Measurements from ENCODE around the gene RASA1. TPM values are rescaled to one million over a fixed set of nuclear protein-coding genes. Genes with fewer than 3 reads are reported as not detected.

Gene RASA1
- total RNA-seq, 1 donor = 12.0 TPM

DNA sequence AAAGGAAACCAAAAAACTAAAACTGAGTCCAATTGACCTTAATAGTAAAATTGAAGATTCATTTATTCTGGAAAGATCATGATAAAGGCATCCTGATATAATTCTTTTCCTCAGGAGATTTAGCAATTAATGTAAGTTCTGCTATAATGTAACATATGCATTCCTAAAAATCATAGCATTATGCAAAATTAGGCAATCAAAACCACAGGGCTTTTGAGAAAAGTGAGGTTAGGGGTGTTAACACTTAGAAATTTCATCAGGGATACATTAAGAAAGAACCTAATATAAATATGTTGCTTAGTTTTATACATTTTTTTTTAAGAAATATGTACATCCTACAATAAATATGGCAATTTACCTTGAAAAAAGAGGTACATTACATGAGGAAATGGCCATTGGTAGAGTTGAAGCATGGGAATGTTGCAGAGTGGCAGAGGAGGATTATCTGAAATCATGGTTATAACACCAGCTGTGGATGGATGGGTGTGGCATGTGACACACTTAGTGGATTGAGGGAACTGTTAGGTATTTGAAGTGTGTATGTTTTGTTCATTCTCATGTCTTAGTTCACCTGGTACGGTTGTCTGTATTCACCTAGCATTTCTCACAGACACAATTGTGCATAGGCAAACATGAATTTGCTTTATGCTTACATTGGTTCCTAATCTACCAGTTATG, 94.0 kb downstream of the RASA1 start:
- no peaks in the 10 kb centered on the region for H3K27me3 ChIP-seq (ENCODE audit: insufficient read depth, low read length)
- peaks cover 4% of the 10 kb centered on the region for H3K4me1 ChIP-seq (ENCODE audit: insufficient read depth, low read length)
- no peaks in the 10 kb centered on the region for H3K9me3 ChIP-seq (ENCODE audit: low read depth, low read length)
- no peak overlapping the region for H3K4me3 ChIP-seq (ENCODE audit: low read length)

GRCh38 chr5:87367243-87367642, 99.6 kb downstream of the RASA1 start:
- H3K4me3 ChIP-seq (ENCODE audit: low read length) = no peak overlapping the region

DNA sequence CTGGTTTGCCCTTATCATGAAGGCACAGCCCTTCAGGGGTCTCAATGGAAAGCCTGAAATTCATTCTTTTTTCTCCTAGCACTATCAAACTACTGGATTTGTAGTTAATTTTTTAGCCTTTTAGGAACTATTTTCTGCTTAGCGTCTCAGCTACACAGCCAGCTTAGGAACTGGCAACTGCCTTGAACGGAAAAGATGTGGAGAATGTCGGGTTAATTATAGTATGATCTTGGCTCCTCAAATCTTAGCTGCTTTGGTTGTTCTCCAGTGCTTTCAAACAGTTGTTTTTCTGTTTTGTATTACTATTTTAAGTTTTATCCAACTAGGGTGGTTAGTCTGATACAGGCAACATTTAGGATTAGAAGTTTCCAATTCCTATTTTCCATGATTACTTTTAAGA, 100.9 kb downstream of the RASA1 start:
- H3K4me1 ChIP-seq (ENCODE audit: insufficient read depth, low read length) = no peaks in the 10 kb centered on the region
- H3K27me3 ChIP-seq (ENCODE audit: insufficient read depth, low read length) = no peaks in the 10 kb centered on the region
- no peaks in the 10 kb centered on the region for H3K9me3 ChIP-seq (ENCODE audit: low read depth, low read length)
- H3K4me3 ChIP-seq (ENCODE audit: low read length) = no peak overlapping the region

More at GRCh38 chr5:87367243-87367642, 99.6 kb downstream of the RASA1 start:
- no peaks in the 10 kb centered on the region for H3K4me1 ChIP-seq (ENCODE audit: insufficient read depth, low read length)
- H3K27me3 ChIP-seq (ENCODE audit: insufficient read depth, low read length) = no peaks in the 10 kb centered on the region
- no peaks in the 10 kb centered on the region for H3K9me3 ChIP-seq (ENCODE audit: low read depth, low read length)

- no peaks in the 10 kb centered on the region for H3K27me3 ChIP-seq (ENCODE audit: insufficient read depth, low read length)
- H3K4me1 ChIP-seq (ENCODE audit: insufficient read depth, low read length) = no peaks in the 10 kb centered on the region
- no peaks in the 10 kb centered on the region for H3K9me3 ChIP-seq (ENCODE audit: low read depth, low read length)
- H3K4me3 ChIP-seq (ENCODE audit: low read length) = no peak overlapping the region
Observed at GRCh38 chr5:87369431-87369830, 101.7 kb downstream of the RASA1 start.

DNA sequence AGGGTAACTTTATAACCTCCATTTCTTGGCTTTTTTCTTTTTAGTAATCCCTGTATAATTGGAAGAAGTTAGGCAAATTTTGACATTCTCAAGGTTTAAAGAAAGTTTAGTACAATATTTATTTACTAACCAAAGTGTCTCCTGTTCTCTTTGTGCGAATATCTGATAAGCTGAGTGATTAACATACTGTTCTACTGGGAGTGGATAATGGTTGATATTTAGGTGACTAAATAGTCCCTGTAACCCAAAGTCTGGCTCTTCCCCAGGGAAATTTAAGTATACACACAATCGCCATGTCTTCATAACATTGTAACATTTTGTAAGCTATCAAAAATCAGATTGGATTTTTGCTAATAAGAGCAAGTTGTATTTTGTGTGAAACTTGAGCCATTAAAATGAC, 105.0 kb downstream of the RASA1 start:
- Histone ChIP-seq H3K27me3 (ENCODE audit: insufficient read depth, low read length) (no peaks in the 10 kb centered on the region), H3K4me3 (ENCODE audit: low read length) (no peak overlapping the region), H3K4me1 (ENCODE audit: insufficient read depth, low read length) (no peaks in the 10 kb centered on the region), H3K9me3 (ENCODE audit: low read depth, low read length) (no peaks in the 10 kb centered on the region)

DNA sequence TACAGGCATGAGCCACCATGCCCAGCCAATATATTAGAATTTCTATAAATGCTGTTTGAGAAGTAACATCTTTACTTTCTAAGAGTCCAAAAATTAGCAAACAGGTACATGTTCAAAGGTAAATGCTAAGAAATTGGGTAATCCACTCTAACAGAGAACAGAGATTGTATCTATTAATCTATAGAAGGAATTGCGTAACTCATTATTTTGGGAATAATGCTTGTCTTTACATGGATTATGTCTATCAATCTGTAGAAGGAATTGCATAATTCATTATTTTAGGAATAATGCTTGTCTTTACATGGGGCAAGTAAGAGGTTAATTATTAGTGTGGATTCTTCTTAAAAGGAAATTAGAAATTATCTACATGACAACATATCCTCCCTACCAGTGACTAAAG, 114.5 kb downstream of the RASA1 start:
- Histone ChIP-seq H3K9me3 (ENCODE audit: low read depth, low read length) (no peaks in the 10 kb centered on the region), H3K27me3 (ENCODE audit: insufficient read depth, low read length) (no peaks in the 10 kb centered on the region), H3K4me1 (ENCODE audit: insufficient read depth, low read length) (no peaks in the 10 kb centered on the region), H3K4me3 (ENCODE audit: low read length) (no peak overlapping the region)

DNA sequence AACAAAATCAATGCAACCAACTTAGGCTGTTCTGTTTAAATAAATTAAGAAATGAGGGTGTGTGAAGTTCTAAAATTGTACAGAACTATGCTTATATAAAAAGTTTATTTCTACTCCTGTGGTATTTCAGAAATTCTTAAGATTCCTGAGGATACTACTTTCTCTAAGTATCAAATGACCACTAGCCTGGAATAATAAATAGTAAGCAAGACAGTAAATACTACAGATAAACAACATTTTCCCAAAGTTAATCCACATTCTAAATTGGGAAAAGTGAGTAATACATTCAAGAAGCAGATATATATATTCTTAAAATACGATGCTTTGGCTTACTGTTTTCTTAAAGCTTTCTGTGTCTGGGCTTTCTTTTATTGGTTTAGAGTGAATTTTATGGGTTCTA, 115.5 kb downstream of the RASA1 start:
- Histone ChIP-seq H3K4me3 (ENCODE audit: low read length) (no peak overlapping the region), H3K27me3 (ENCODE audit: insufficient read depth, low read length) (no peaks in the 10 kb centered on the region), H3K4me1 (ENCODE audit: insufficient read depth, low read length) (no peaks in the 10 kb centered on the region), H3K9me3 (ENCODE audit: low read depth, low read length) (no peaks in the 10 kb centered on the region)

DNA sequence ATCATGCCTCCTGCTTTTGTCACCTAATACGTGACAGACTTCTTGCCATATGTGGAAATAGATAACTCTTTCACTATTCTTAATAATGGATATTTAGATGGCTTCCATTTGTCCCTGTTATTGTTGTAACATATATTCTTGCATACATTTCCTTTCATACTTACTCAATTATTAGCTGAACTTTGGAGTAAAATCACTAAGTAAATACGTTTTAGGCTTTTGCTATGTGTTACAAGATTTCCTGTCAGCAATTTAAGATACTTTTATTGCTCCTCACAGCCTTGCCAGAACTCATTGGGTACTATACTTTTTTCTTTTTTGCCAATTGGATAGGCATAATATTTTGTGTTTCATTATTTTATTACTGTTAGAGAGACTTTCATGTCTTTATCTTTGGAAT, 118.1 kb downstream of the RASA1 start:
- H3K4me3 ChIP-seq (ENCODE audit: low read length) = no peak overlapping the region
- H3K9me3 ChIP-seq (ENCODE audit: low read depth, low read length) = no peaks in the 10 kb centered on the region
- H3K27me3 ChIP-seq (ENCODE audit: insufficient read depth, low read length) = no peaks in the 10 kb centered on the region
- H3K4me1 ChIP-seq (ENCODE audit: insufficient read depth, low read length) = no peaks in the 10 kb centered on the region

DNA sequence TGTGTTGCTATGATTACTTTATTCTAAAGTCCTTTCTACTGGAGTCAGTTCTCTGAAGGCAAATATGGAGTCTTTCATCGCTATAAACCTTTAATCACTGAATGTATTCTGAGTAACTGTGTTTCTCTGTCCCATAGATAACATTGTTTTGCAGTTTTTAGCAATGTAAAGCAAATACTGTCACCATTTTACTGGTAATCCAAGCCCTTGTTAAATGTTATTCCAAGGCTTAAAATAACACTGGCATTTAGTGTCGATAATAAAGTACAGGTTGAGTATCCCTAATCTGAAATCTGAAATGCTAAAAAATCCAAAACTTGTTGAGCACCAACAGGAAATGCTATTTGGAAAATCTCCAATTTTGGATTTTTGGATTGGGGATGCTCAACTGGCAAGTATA, 120.4 kb downstream of the RASA1 start:
- no peaks in the 10 kb centered on the region for H3K4me1 ChIP-seq (ENCODE audit: insufficient read depth, low read length)
- H3K4me3 ChIP-seq (ENCODE audit: low read length) = no peak overlapping the region
- H3K27me3 ChIP-seq (ENCODE audit: insufficient read depth, low read length) = no peaks in the 10 kb centered on the region
- no peaks in the 10 kb centered on the region for H3K9me3 ChIP-seq (ENCODE audit: low read depth, low read length)

DNA sequence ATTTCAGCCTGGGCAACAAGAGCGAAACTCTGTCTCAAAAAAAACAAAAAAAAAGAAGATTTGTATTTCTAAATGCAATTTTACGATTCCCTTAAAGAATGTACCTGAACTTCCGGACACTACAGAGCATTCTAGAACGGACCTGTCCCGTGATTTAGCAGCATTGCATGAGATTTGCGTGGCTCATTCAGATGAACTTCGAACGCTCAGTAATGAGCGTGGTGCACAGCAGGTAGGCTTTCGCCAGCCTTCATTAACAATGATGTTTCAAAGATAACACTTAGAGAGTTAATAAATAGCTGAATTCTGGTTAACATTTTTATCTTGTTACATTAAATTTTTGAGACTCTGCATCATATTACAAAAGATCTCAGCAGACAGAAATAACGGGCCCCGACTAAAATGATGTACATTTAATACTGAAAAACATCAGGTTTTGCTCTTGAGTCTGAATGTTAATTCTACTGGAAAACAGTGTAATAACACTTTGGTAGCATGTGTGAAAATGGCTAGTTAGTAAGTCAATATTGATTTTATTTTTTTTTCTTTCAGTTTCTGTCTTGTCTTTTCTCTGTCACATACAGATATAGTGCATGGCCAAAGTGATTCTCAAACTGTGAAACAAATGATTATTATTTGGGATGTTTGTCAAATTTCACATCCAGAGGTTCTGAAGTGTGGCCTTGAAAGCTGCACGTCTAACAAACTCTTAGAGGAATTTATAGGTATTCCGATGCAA, 121.8 kb downstream of the RASA1 start:
- Histone ChIP-seq H3K27me3 (ENCODE audit: insufficient read depth, low read length) (no peaks in the 10 kb centered on the region), H3K4me1 (ENCODE audit: insufficient read depth, low read length) (no peaks in the 10 kb centered on the region), H3K4me3 (ENCODE audit: low read length) (no peak overlapping the region), H3K9me3 (ENCODE audit: low read depth, low read length) (no peaks in the 10 kb centered on the region)

DNA sequence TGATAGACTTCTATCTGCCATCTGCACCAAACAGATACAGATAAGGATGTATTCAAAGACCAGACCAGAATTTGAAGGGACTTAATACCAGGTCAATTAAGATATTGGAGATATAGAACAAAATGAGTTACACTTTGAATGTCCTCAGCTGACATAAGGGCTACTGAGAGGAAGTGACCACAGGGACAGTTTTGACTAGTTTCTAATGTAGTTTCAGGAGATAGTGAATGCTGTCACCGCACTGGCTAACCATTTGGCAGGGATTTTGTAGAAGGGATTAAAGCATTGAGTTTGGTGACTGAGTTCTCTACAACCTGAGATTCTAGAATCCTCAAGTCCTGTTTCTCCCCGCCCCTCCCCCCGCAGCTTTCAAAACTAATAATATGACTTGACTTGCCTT, 122.4 kb downstream of the RASA1 start:
- Histone ChIP-seq H3K4me1 (ENCODE audit: insufficient read depth, low read length) (no peaks in the 10 kb centered on the region), H3K27me3 (ENCODE audit: insufficient read depth, low read length) (no peaks in the 10 kb centered on the region), H3K9me3 (ENCODE audit: low read depth, low read length) (no peaks in the 10 kb centered on the region), H3K4me3 (ENCODE audit: low read length) (no peak overlapping the region)

- Histone ChIP-seq H3K4me1 (ENCODE audit: insufficient read depth, low read length) (no peaks in the 10 kb centered on the region), H3K27me3 (ENCODE audit: insufficient read depth, low read length) (no peaks in the 10 kb centered on the region), H3K4me3 (ENCODE audit: low read length) (no peak overlapping the region), H3K9me3 (ENCODE audit: low read depth, low read length) (no peaks in the 10 kb centered on the region)
Observed at GRCh38 chr5:87390576-87391199, 123.0 kb downstream of the RASA1 start.

GRCh38 chr5:87392170-87392569, 124.5 kb downstream of the RASA1 start:
- no peaks in the 10 kb centered on the region for H3K9me3 ChIP-seq (ENCODE audit: low read depth, low read length)
- H3K4me3 ChIP-seq (ENCODE audit: low read length) = no peak overlapping the region
- H3K27me3 ChIP-seq (ENCODE audit: insufficient read depth, low read length) = no peaks in the 10 kb centered on the region
- no peaks in the 10 kb centered on the region for H3K4me1 ChIP-seq (ENCODE audit: insufficient read depth, low read length)

DNA sequence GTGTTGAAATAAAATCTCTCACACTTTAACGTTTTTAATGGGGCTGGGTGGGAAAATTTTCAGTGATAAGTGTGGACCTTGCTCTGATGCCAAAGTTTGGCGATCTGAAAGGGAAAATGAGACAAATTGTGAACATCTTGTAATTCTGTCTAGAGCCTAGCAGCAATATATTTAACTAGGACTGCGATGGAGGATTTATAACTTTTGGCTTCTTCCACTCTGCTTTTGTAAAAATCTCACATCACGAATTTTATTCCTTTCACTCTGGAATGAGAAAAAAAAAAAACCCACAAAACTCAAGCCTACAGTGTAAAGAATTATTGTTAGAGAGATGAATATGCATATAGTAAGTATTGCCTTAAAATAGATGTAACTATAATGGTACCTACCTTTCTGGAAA, 125.1 kb downstream of the RASA1 start:
- no peaks in the 10 kb centered on the region for H3K27me3 ChIP-seq (ENCODE audit: insufficient read depth, low read length)
- no peaks in the 10 kb centered on the region for H3K9me3 ChIP-seq (ENCODE audit: low read depth, low read length)
- no peak overlapping the region for H3K4me3 ChIP-seq (ENCODE audit: low read length)
- no peaks in the 10 kb centered on the region for H3K4me1 ChIP-seq (ENCODE audit: insufficient read depth, low read length)

- no peaks in the 10 kb centered on the region for H3K27me3 ChIP-seq (ENCODE audit: insufficient read depth, low read length)
- no peak overlapping the region for H3K4me3 ChIP-seq (ENCODE audit: low read length)
- no peaks in the 10 kb centered on the region for H3K4me1 ChIP-seq (ENCODE audit: insufficient read depth, low read length)
- H3K9me3 ChIP-seq (ENCODE audit: low read depth, low read length) = no peaks in the 10 kb centered on the region
Observed at GRCh38 chr5:87393331-87393730, 125.6 kb downstream of the RASA1 start.

Measured in mononuclear cell (primary cell).